Stimulated activated naive CD8-positive, alpha-beta T cell treated with anti-CD3 and anti-CD28 coated beads, Interleukin-15, amount 100 ng/mL, for 72 hours (primary cell): ENCODE results near the gene PTPRN2.
"Not testable (repeated sequence)": the region's sequence is repeated elsewhere in the genome, so short reads cannot be mapped to it uniquely, and the experiment has no call there.

Source experiments
- ATAC-seq: fragments of 150-1000 bp; cut with Tn5 transposase; 2 replicates; pipeline ENCODE4 v1.10.0; 2021; ENCODE audit warnings: mild to moderate bottlenecking, moderate library complexity
- DNase-seq, 2 donors: peaks; one replicate each; pipeline ENCODE4 v3.0.0; 2021 to 2022
- H3K27ac Mint-ChIP-seq, 2 donors: one replicate each; pipeline ENCODE4 v1.8.0; 2022; ENCODE audit warnings: mild to moderate bottlenecking in 2 of 2, mixed read lengths in 2 of 2, moderate library complexity in 2 of 2
- H3K27me3 Mint-ChIP-seq: one replicate; pipeline ENCODE4 v1.8.0; 2022; ENCODE audit warnings: mixed read lengths
- H3K4me1 Mint-ChIP-seq: one replicate; pipeline ENCODE4 v1.8.0; 2022; ENCODE audit warnings: mild to moderate bottlenecking, mixed read lengths
- H3K4me3 Mint-ChIP-seq, 2 donors: one replicate each; pipeline ENCODE4 v1.8.0; 2022; ENCODE audit warnings: mild to moderate bottlenecking in 2 of 2, mixed read lengths in 2 of 2, moderate library complexity in 1 of 2
- H3K9me3 Mint-ChIP-seq, 2 donors: one replicate each; pipeline ENCODE4 v1.8.0; 2022; ENCODE audit warnings: mixed read lengths in 2 of 2

Gene PTPRN2

GRCh38 chr7:157668884-157669767 lies 918.5 kb downstream of the PTPRN2 start:
- Mint-ChIP-seq H3K9me3 (no peaks in the 10 kb centered on the region), H3K27me3 (peaks cover 52% of the 10 kb centered on the region), H3K27ac (no peak overlapping the region), H3K4me3 (peak overlapping the region in 1 of 2 donors; percentile 5), H3K4me1 (peaks cover 31% of the 10 kb centered on the region)
- DNase-seq (no peak), ATAC-seq (no peak)

- H3K27me3 Mint-ChIP-seq = peaks cover 46% of the 10 kb centered on the region
- no peaks in the 10 kb centered on the region for H3K9me3 Mint-ChIP-seq
- no peak overlapping the region for H3K4me3 Mint-ChIP-seq
- no peak for ATAC-seq
- DNase-seq = no peak
- no peak overlapping the region for H3K27ac Mint-ChIP-seq
- H3K4me1 Mint-ChIP-seq = peaks cover 31% of the 10 kb centered on the region
Measured at GRCh38 chr7:157668221-157668883, 919.3 kb downstream of the PTPRN2 start.

GRCh38 chr7:157667731-157668130 lies 919.9 kb downstream of the PTPRN2 start:
- Mint-ChIP-seq H3K9me3 (no peaks in the 10 kb centered on the region), H3K4me3 (no peak overlapping the region), H3K27me3 (peaks cover 46% of the 10 kb centered on the region), H3K4me1 (peaks cover 31% of the 10 kb centered on the region), H3K27ac (no peak overlapping the region)
- no peak for DNase-seq
- ATAC-seq = no peak

GRCh38 chr7:157667261-157667660 lies 920.4 kb downstream of the PTPRN2 start:
- Mint-ChIP-seq H3K27ac (no peak overlapping the region), H3K4me3 (no peak overlapping the region), H3K27me3 (peaks cover 46% of the 10 kb centered on the region), H3K4me1 (peaks cover 31% of the 10 kb centered on the region), H3K9me3 (no peaks in the 10 kb centered on the region)
- DNase-seq (no peak), ATAC-seq (no peak)

- no peaks in the 10 kb centered on the region for H3K9me3 Mint-ChIP-seq
- no peak overlapping the region for H3K4me3 Mint-ChIP-seq
- peaks cover 31% of the 10 kb centered on the region for H3K4me1 Mint-ChIP-seq
- H3K27me3 Mint-ChIP-seq = peaks cover 41% of the 10 kb centered on the region
- ATAC-seq = no peak
- H3K27ac Mint-ChIP-seq = no peak overlapping the region
- DNase-seq = no peak
Measured at GRCh38 chr7:157666530-157667040, 921.0 kb downstream of the PTPRN2 start.

GRCh38 chr7:157665634-157665988 lies 922.0 kb downstream of the PTPRN2 start:
- H3K4me3 Mint-ChIP-seq, DNase-seq, H3K27ac Mint-ChIP-seq, H3K9me3 Mint-ChIP-seq, ATAC-seq: not testable (repeated sequence)
- peaks cover 31% of the 10 kb centered on the region for H3K27me3 Mint-ChIP-seq
- H3K4me1 Mint-ChIP-seq = peaks cover 29% of the 10 kb centered on the region

GRCh38 chr7:157664871-157665633 lies 922.6 kb downstream of the PTPRN2 start:
- H3K9me3 Mint-ChIP-seq = no peaks in the 10 kb centered on the region
- DNase-seq (no peak), ATAC-seq (no peak)
- H3K4me3 Mint-ChIP-seq = no peak overlapping the region
- no peak overlapping the region for H3K27ac Mint-ChIP-seq
- H3K27me3 Mint-ChIP-seq = peaks cover 25% of the 10 kb centered on the region
- H3K4me1 Mint-ChIP-seq = peaks cover 28% of the 10 kb centered on the region

GRCh38 chr7:157664034-157664433 lies 923.6 kb downstream of the PTPRN2 start:
- Mint-ChIP-seq H3K27ac (no peak overlapping the region), H3K27me3 (peaks cover 15% of the 10 kb centered on the region), H3K4me1 (peaks cover 23% of the 10 kb centered on the region), H3K4me3 (no peak overlapping the region), H3K9me3 (no peaks in the 10 kb centered on the region)
- no peak for ATAC-seq
- DNase-seq = no peak

- H3K4me1 Mint-ChIP-seq = peaks cover 15% of the 10 kb centered on the region
- no peaks in the 10 kb centered on the region for H3K9me3 Mint-ChIP-seq
- no peak overlapping the region for H3K4me3 Mint-ChIP-seq
- ATAC-seq (no peak), DNase-seq (no peak)
- peaks cover 6% of the 10 kb centered on the region for H3K27me3 Mint-ChIP-seq
- no peak overlapping the region for H3K27ac Mint-ChIP-seq
Measured at GRCh38 chr7:157662981-157663716, 924.5 kb downstream of the PTPRN2 start.

GRCh38 chr7:157662110-157662791 lies 925.4 kb downstream of the PTPRN2 start:
- Mint-ChIP-seq H3K27ac (no peak overlapping the region), H3K4me1 (peaks cover 10% of the 10 kb centered on the region), H3K9me3 (no peaks in the 10 kb centered on the region), H3K4me3 (no peak overlapping the region), H3K27me3 (no peaks in the 10 kb centered on the region)
- ATAC-seq = no peak
- no peak for DNase-seq

- no peaks in the 10 kb centered on the region for H3K9me3 Mint-ChIP-seq
- DNase-seq = no peak
- H3K4me1 Mint-ChIP-seq = peaks cover 10% of the 10 kb centered on the region
- no peak for ATAC-seq
- no peak overlapping the region for H3K4me3 Mint-ChIP-seq
- H3K27ac Mint-ChIP-seq = no peak overlapping the region
- H3K27me3 Mint-ChIP-seq = no peaks in the 10 kb centered on the region
Measured at GRCh38 chr7:157661611-157661975, 926.0 kb downstream of the PTPRN2 start.

- Mint-ChIP-seq H3K9me3 (no peaks in the 10 kb centered on the region), H3K27me3 (no peaks in the 10 kb centered on the region), H3K4me1 (peaks cover 10% of the 10 kb centered on the region), H3K27ac (no peak overlapping the region), H3K4me3 (no peak overlapping the region)
- no peak for ATAC-seq
- DNase-seq = no peak
Measured at GRCh38 chr7:157660971-157661610, 926.5 kb downstream of the PTPRN2 start.

- no peak overlapping the region for H3K4me3 Mint-ChIP-seq
- no peaks in the 10 kb centered on the region for H3K9me3 Mint-ChIP-seq
- H3K4me1 Mint-ChIP-seq = peaks cover 10% of the 10 kb centered on the region
- DNase-seq (no peak), ATAC-seq (peak; percentile 57)
- no peaks in the 10 kb centered on the region for H3K27me3 Mint-ChIP-seq
- no peak overlapping the region for H3K27ac Mint-ChIP-seq
Measured at GRCh38 chr7:157658851-157659412, 928.7 kb downstream of the PTPRN2 start.
